Gastrocnemius medialis (tissue), 4 donors: ENCODE results near the gene ARID5B. TPM values are rescaled to one million over a fixed set of nuclear protein-coding genes. Genes with fewer than 3 reads are reported as not detected.

Experiments
- ATAC-seq, 2 donors: fragments of 150-250 bp; one replicate each; pipeline ENCODE4 v1.9.1; 2016
- DNase-seq, 2 donors: peaks; one replicate each; pipeline ENCODE4 v3.0.0-alpha.2; 2019
- H3K27ac ChIP-seq, 4 donors: fragments of 200-600 bp; sonication (generic); 1 replicate in 1 of 4; 2 replicates in 3 of 4; pipeline ENCODE4 v1.5.1; 2016 to 2018; ENCODE audit warnings: mild to moderate bottlenecking in 2 of 4, moderate library complexity in 1 of 4
- H3K27me3 ChIP-seq, 3 donors: fragments of 200-600 bp; sonication (generic) in 2 of 3; 1 replicate in 1 of 3; 2 replicates in 2 of 3; pipeline versions ENCODE4 v1.5.1 to v1.6.0; 2016 to 2019; ENCODE audit warnings: mild to moderate bottlenecking in 1 of 3, moderate library complexity in 1 of 3
- H3K36me3 ChIP-seq, 2 donors: fragments of 200-600 bp; sonication (generic) in 1 of 2; one replicate each; pipeline ENCODE4 v1.5.1; 2017 to 2018
- H3K4me1 ChIP-seq, 2 donors: fragments of 200-600 bp; sonication (generic) in 1 of 2; one replicate each; pipeline ENCODE4 v1.5.1; 2016 to 2017; ENCODE audit warnings: mild to moderate bottlenecking in 2 of 2
- H3K4me3 ChIP-seq, 4 donors: fragments of 200-600 bp; sonication (generic) in 3 of 4; 1 replicate in 1 of 4; 2 replicates in 3 of 4; pipeline ENCODE4 v1.5.1; 2016 to 2019; ENCODE audit warnings: mild to moderate bottlenecking in 2 of 4
- H3K9me3 ChIP-seq, 3 donors: fragments of 200-600 bp; sonication (generic) in 2 of 3; 1 replicate in 1 of 3; 2 replicates in 2 of 3; pipeline ENCODE4 v1.5.1; 2016 to 2019
- POLR2A ChIP-seq, 2 donors: fragments of 450-650 bp; IDR thresholded peaks; one replicate each; pipeline ENCODE4 v1.6.1; 2017; ENCODE audit warnings: antibody characterized with exemption in 2 of 2, mild to moderate bottlenecking in 2 of 2, moderate library complexity in 2 of 2
- in situ Hi-C, 4 donors: fragments of 200-750 bp; cut with MboI; loops; one replicate each; pipeline versions ENCODE4 v1.15.0 to v1.8.0; 2017; ENCODE audit warnings: low sequenced_read_pairs in 4 of 4
- intact Hi-C: fragments of 100-400 bp; cut with DNase I; formaldehyde crosslinking; loops from one replicate; pipeline ENCODE4 v1.15.1; 2023; ENCODE audit warnings: low total_unique reads
- total RNA-seq, 4 donors: library from RNA; depleted of rRNA; stranded (reverse); fragments of >200 nt; gene quantifications; one replicate each; pipeline versions ENCODE4 v1.1.0 to v1.2.3, GENCODE V29; 2016
- TF ChIP-seq, protein P1 (sequence below), 5 experiments: fragments of 450-650 bp in 3 of 5; fragments of 200-600 bp in 2 of 5; sonication (generic) in 2 of 5; IDR thresholded peaks in 4 of 5; conservative IDR thresholded peaks in 1 of 5; 1 replicate in 4 of 5; 2 replicates in 1 of 5; pipeline ENCODE4 v1.5.1; 2016 to 2019; ENCODE audit warnings: antibody characterized with exemption in 5 of 5, mild to moderate bottlenecking in 3 of 5, moderate library complexity in 3 of 5

Gene ARID5B
- total RNA-seq, 4 donors from 2014 or later = 156 to 512 (median 263) TPM

DNA sequence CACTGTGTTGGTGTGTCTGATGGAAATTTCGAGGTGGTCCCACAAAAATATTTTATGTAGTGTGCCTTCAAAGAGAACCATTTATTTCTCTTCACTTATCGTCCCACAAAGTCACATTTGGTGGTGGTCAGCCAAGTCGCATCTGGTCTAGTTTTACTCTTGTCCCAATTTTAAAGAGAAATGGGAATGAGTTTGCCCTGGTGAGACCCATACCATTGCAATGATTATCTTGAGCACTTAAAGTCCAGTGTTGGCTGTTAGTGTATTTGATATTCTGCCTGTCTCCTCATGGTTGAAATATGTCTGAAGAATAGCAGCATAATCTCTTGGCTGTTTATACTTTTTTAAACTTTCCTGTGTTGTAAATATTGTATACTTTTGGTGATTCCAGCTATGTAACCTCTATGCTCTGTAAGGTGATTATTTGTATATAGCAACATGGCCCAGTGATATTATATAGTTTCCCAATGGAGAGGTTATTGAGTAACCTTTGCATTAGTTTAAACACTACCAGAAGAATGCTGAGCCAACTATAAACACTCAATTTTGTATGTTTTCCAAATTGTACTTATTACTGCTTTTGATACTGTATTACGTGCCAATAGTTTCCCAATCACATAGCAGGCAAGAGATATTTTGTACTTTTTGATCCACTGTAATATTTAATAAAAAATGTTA is 194.9 kb downstream of the ARID5B start:
- TF ChIP-seq POLR2A (IDR thresholded peaks at IDR 0.05) = no peak
- TF ChIP-seq, protein P1, sequence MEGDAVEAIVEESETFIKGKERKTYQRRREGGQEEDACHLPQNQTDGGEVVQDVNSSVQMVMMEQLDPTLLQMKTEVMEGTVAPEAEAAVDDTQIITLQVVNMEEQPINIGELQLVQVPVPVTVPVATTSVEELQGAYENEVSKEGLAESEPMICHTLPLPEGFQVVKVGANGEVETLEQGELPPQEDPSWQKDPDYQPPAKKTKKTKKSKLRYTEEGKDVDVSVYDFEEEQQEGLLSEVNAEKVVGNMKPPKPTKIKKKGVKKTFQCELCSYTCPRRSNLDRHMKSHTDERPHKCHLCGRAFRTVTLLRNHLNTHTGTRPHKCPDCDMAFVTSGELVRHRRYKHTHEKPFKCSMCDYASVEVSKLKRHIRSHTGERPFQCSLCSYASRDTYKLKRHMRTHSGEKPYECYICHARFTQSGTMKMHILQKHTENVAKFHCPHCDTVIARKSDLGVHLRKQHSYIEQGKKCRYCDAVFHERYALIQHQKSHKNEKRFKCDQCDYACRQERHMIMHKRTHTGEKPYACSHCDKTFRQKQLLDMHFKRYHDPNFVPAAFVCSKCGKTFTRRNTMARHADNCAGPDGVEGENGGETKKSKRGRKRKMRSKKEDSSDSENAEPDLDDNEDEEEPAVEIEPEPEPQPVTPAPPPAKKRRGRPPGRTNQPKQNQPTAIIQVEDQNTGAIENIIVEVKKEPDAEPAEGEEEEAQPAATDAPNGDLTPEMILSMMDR (IDR thresholded peaks at IDR 0.05 in 4 of 5, conservative IDR thresholded peaks at IDR 0.05 in 1 of 5) = no peak
- ATAC-seq (no peak), DNase-seq (no peak)
- Histone ChIP-seq H3K9me3 (no peaks in the 10 kb centered on the region), H3K4me1 (peaks cover 34 to 53% of the 10 kb centered on the region in 2 donors), H3K27me3 (no peaks in the 10 kb centered on the region), H3K36me3 (peaks cover 0 to 30% of the 10 kb centered on the region in 2 donors), H3K4me3 (no peak overlapping the region), H3K27ac (peak overlapping the region; percentile 55 to 91 (median 74))
- intact Hi-C loops (loop anchor here (5.0 kb wide), 2 partner anchors 146 to 194 kb away; partner anchors contain the start of gene ARID5B), in situ Hi-C loops (loop anchor here in 1 of 4 donors (25.0 kb wide), 1 partner anchor 1166 kb away; no protein-coding TSS in a partner anchor)

DNA sequence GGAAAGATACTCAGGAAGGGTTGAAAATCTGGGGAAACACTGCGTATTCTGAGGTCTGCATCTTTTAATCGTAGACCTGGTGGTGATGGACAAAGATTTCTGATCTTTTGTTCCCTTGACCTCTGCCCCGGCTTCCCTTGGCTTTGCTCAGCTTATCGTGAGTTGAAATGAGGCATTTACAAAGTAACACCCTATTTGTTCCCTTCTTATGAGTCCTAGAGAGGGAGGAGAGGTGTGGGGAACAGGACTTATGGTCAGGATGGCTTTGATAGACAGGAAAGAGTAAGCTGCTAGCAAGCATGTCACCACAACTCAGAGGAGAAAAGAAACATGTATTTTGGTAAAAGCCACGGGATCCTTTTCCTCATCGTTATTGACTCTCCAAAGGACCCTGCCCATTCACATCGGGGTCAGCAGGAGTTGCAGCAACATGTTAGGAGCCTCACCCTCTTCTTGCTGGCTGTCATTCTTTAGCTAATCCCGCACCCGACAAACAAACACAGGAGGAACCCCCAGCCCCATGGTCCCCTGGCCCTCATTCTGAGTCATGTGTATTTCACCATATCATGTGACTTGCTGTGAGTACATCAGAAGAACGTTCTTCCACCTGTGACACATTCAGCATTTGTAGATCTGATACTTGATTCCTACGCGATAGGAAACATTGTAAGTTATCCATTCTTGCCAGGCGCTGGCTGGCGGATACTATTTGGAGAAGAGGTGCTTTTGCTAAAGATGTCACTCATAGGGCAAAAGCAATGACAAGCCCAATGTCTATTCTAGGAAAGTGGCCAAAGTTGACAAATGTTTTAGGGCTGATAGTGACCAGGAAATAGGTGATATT is 197.0 kb downstream of the ARID5B start:
- H3K27ac ChIP-seq = peak overlapping the region; percentile 67 to 91 (median 74)
- intact Hi-C loops = loop anchor here (2.0 to 5.0 kb wide), 3 partner anchors 50 to 196 kb away; partner anchors contain the start of gene ARID5B
- peak in 1 of 2 donors; percentile 46 for DNase-seq
- H3K27me3 ChIP-seq = no peaks in the 10 kb centered on the region
- TF ChIP-seq POLR2A (IDR thresholded peaks at IDR 0.05) = no peak
- TF ChIP-seq, protein P1 (IDR thresholded peaks at IDR 0.05 in 4 of 5, conservative IDR thresholded peaks at IDR 0.05 in 1 of 5) = no peak
- H3K4me3 ChIP-seq = no peak overlapping the region
- H3K9me3 ChIP-seq = no peaks in the 10 kb centered on the region
- H3K36me3 ChIP-seq = peaks cover 0 to 10% of the 10 kb centered on the region in 2 donors
- H3K4me1 ChIP-seq = peaks cover 22 to 33% of the 10 kb centered on the region in 2 donors
- ATAC-seq = peak; percentile 63 to 70
- in situ Hi-C loops = loop anchor here in 1 of 4 donors (25.0 kb wide), 1 partner anchor 1164 kb away; no protein-coding TSS in a partner anchor

DNA sequence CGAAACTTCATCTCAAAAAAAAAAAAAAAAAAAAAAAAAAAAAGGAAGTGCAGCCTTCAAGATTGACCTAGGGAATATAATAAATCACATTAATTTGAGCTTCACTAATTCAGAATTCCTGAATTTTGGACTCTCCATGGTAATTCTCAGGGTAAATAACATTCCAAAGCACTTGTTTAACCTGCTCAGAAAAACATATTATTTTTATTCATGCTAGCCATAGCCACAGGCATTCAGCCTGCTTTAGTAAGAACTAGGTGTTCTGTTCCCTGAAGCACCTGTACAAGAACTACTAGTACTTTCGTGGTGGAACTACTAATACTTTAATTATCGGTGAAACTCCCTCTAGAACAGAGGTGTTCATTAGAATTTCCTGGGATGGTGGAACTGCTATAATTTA is 197.8 kb downstream of the ARID5B start:
- no peaks in the 10 kb centered on the region for H3K27me3 ChIP-seq
- H3K36me3 ChIP-seq = peaks cover 0 to 3% of the 10 kb centered on the region in 2 donors
- TF ChIP-seq, protein P1 (IDR thresholded peaks at IDR 0.05 in 4 of 5, conservative IDR thresholded peaks at IDR 0.05 in 1 of 5) = no peak
- no peak for TF ChIP-seq POLR2A (IDR thresholded peaks at IDR 0.05)
- peak overlapping the region; percentile 53 to 91 (median 74) for H3K27ac ChIP-seq
- no peaks in the 10 kb centered on the region for H3K9me3 ChIP-seq
- intact Hi-C loops (loop anchor here (2.0 to 5.0 kb wide), 3 partner anchors 50 to 197 kb away; partner anchors contain the start of gene ARID5B), in situ Hi-C loops (loop anchor here in 1 of 4 donors (25.0 kb wide), 1 partner anchor 1163 kb away; no protein-coding TSS in a partner anchor)
- no peak overlapping the region for H3K4me3 ChIP-seq
- H3K4me1 ChIP-seq = peaks cover 15 to 27% of the 10 kb centered on the region in 2 donors
- peak; percentile 24 to 36 for ATAC-seq
- no peak for DNase-seq

DNA sequence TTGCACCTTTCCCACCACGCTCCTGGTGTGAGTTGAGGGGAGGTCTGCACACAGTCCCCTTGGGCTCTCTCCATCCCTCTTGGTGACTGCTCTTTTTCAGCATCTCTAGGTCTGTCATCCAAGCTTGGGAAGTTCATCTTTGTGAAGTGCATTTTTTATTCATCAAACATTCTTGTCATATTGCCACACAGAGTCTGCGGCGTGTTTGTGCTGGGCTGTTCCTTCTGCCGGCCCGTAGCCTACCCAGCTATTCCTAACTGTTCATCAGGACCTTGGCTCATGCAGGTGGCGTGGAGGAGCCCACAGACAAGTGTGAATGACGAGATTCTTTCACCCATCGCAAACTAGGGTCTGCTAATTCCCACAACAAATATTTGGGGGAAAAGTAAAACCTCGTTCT is 202.4 kb downstream of the ARID5B start:
- no peak for DNase-seq
- in situ Hi-C loops = loop anchor here in 1 of 4 donors (25.0 kb wide), 1 partner anchor 133 kb away; no protein-coding TSS in a partner anchor

More for the DNA sequence above, 202.4 kb downstream of the ARID5B start:
- no peak overlapping the region for H3K27ac ChIP-seq
- ATAC-seq = no peak
- H3K4me1 ChIP-seq = peaks cover 0 to 4% of the 10 kb centered on the region in 2 donors
- H3K27me3 ChIP-seq = no peaks in the 10 kb centered on the region
- no peaks in the 10 kb centered on the region for H3K9me3 ChIP-seq
- TF ChIP-seq, protein P1 (IDR thresholded peaks at IDR 0.05 in 4 of 5, conservative IDR thresholded peaks at IDR 0.05 in 1 of 5) = no peak
- no peak for TF ChIP-seq POLR2A (IDR thresholded peaks at IDR 0.05)
- H3K36me3 ChIP-seq = no peaks in the 10 kb centered on the region
- intact Hi-C loops = no loop called here
- no peak overlapping the region for H3K4me3 ChIP-seq
